HCT116 (cell line): ENCODE measurements around the gene IL1RAPL1. TPM values are rescaled to one million over a fixed set of nuclear protein-coding genes. Genes with fewer than 3 reads are reported as not detected.

Source experiments
- ATAC-seq: fragments of 200-7000 bp; cut with Tn5 transposase; 2 replicates; pipeline ENCODE4 v1.9.1; 2020; ENCODE audit warnings: mild to moderate bottlenecking, moderate library complexity
- BruUV-seq: library from RNA; stranded (reverse); fragments of 400-500 nt; replicated peaks from 2 replicates; lab custom pipeline; 2021; lab: Mats Ljungman, UMichigan
- CTCF ChIA-PET: fragments of 300-600 bp; sonication (Branson Sonifier 250); formaldehyde crosslinking; loops from one replicate; lab custom pipeline; 2021; ENCODE audit warnings: antibody characterized with exemption; lab: Charles Lee
- POLR2A ChIA-PET: fragments of 300-600, 350-600 bp; sonication (Branson Sonifier 250); formaldehyde crosslinking; loops from one replicate; lab custom pipeline; 2021; ENCODE audit warnings: antibody characterized with exemption; lab: Charles Lee
- RAD21 ChIA-PET, 2 experiments: fragments of 300-600 bp; sonication (Branson Sonifier 250); formaldehyde crosslinking; loops; one replicate each; lab custom pipeline; 2023; ENCODE audit warnings: low total read pairs in 2 of 2; ENCODE audit not compliant: uncharacterized antibody in 2 of 2, unreplicated experiment in 2 of 2, low non-redundant PET in 1 of 2; lab: Charles Lee
- DNase-seq: peaks from one replicate; pipeline ENCODE4 v3.0.0-alpha.2; 2010; ENCODE audit warnings: low read depth, low spot score
- H2AFZ ChIP-seq: fragments of 200-600 bp; shearing (Covaris generic), sonication (generic); 2 replicates; pipeline ENCODE4 v1.6.1; 2017; ENCODE audit warnings: low read depth, mixed run types, mixed read lengths, antibody characterized with exemption, low read length; ENCODE audit not compliant: poor library complexity, severe bottlenecking
- H3K27ac ChIP-seq: 2 replicates; pipeline ENCODE4 v1.5.1; 2012; ENCODE audit warnings: low read depth, low read length
- H3K27me3 ChIP-seq: fragments of 200-600 bp; sonication (generic); 2 replicates; pipeline ENCODE4 v1.6.1; 2016; ENCODE audit warnings: mixed run types, low read length, mixed read lengths; ENCODE audit not compliant: insufficient read depth
- H3K36me3 ChIP-seq, 2 experiments: fragments of 200-500 bp in 1 of 2; fragments of 200-600 bp in 1 of 2; sonication (Bioruptor generic) in 1 of 2; sonication (generic) in 1 of 2; 2 replicates each; pipeline versions ENCODE4 v1.5.1 to v1.6.1; 2014 to 2016; ENCODE audit warnings: low read length in 2 of 2, inconsistent platforms in 1 of 2, mixed read lengths in 1 of 2, mixed run types in 1 of 2; ENCODE audit not compliant: insufficient read depth in 2 of 2, control insufficient read depth in 1 of 2
- H3K4me1 ChIP-seq, 2 experiments: fragments of 200-600 bp in 1 of 2; sonication (generic) in 1 of 2; 2 replicates each; pipeline versions ENCODE4 v1.5.1 to v1.6.1; 2012 to 2017; ENCODE audit warnings: low read length in 2 of 2, inconsistent platforms in 1 of 2, mild to moderate bottlenecking in 1 of 2, mixed read lengths in 1 of 2, mixed run types in 1 of 2, moderate library complexity in 1 of 2; ENCODE audit not compliant: insufficient read depth in 2 of 2, control insufficient read depth in 1 of 2
- H3K4me2 ChIP-seq: fragments of 200-600 bp; sonication (generic); 2 replicates; pipeline ENCODE4 v1.6.1; 2017; ENCODE audit warnings: mixed run types, low read length, mixed read lengths
- H3K4me3 ChIP-seq, 2 experiments: fragments of 200-600 bp in 1 of 2; sonication (generic) in 1 of 2; replicated peaks in 1 of 2; 2 replicates each; pipeline ENCODE4 v1.5.1; 2011 to 2016; ENCODE audit warnings: low read length in 2 of 2, control low read depth in 1 of 2, low read depth in 1 of 2, mild to moderate bottlenecking in 1 of 2, mixed read lengths in 1 of 2, mixed run types in 1 of 2
- H3K79me2 ChIP-seq: fragments of 200-600 bp; sonication (generic); 2 replicates; pipeline ENCODE4 v1.6.1; 2017; ENCODE audit warnings: mild to moderate bottlenecking, mixed run types, low read length, moderate library complexity, mixed read lengths; ENCODE audit not compliant: insufficient read depth
- H3K9ac ChIP-seq: fragments of 200-600 bp; sonication (generic); 2 replicates; pipeline ENCODE4 v1.6.1; 2016; ENCODE audit warnings: low read length, mixed read lengths
- H3K9me2 ChIP-seq: fragments of 200-600 bp; sonication (generic), shearing (Covaris generic); 2 replicates; pipeline ENCODE4 v1.6.1; 2017; ENCODE audit warnings: mixed run types, mild to moderate bottlenecking, moderate library complexity; ENCODE audit not compliant: insufficient read depth
- H3K9me3 ChIP-seq, 2 experiments: fragments of 200-500 bp in 1 of 2; fragments of 200-600 bp in 1 of 2; sonication (Bioruptor generic) in 1 of 2; sonication (generic) in 1 of 2; 2 replicates each; pipeline ENCODE4 v1.6.1; 2014 to 2017; ENCODE audit warnings: low read length in 2 of 2, mixed read lengths in 2 of 2, inconsistent platforms in 1 of 2, low read depth in 1 of 2, mild to moderate bottlenecking in 1 of 2, mixed run types in 1 of 2, moderate library complexity in 1 of 2; ENCODE audit not compliant: control insufficient read depth in 1 of 2, insufficient read depth in 1 of 2
- H4K20me1 ChIP-seq: fragments of 200-600 bp; sonication (generic), shearing (Covaris generic); 2 replicates; pipeline ENCODE4 v1.6.1; 2017; ENCODE audit warnings: mixed run types, mild to moderate bottlenecking, moderate library complexity; ENCODE audit not compliant: insufficient read depth
- ATF3 ChIP-seq: IDR thresholded peaks from 2 replicates; pipeline ENCODE4 v1.6.1; 2012
- CBX3 ChIP-seq: IDR thresholded peaks from 2 replicates; pipeline ENCODE4 v1.6.1; 2012; ENCODE audit warnings: low read depth
- CTCF ChIP-seq, 3 experiments: fragments of 200-600 bp in 1 of 3; sonication (generic) in 1 of 3; IDR thresholded peaks in 2 of 3; conservative IDR thresholded peaks in 1 of 3; 2 replicates each; pipeline ENCODE4 v1.5.1; 2012 to 2017; ENCODE audit warnings: low read depth in 2 of 3, low read length in 2 of 3, antibody characterized with exemption in 1 of 3, borderline replicate concordance in 1 of 3, control low read depth in 1 of 3, mild to moderate bottlenecking in 1 of 3, mixed read lengths in 1 of 3, mixed run types in 1 of 3, moderate library complexity in 1 of 3; ENCODE audit not compliant: insufficient read depth in 1 of 3
- EGR1 ChIP-seq: IDR thresholded peaks from 2 replicates; pipeline ENCODE4 v1.6.1; 2012; ENCODE audit warnings: low read depth
- ELF1 ChIP-seq: IDR thresholded peaks from 2 replicates; pipeline ENCODE4 v1.6.1; 2012; ENCODE audit warnings: low read depth, borderline replicate concordance
- EZH2 ChIP-seq: fragments of 200-600 bp; sonication (generic); IDR thresholded peaks from 2 replicates; pipeline ENCODE4 v1.6.1; 2017; ENCODE audit warnings: antibody characterized with exemption, mixed run types
- EZH2phosphoT487 ChIP-seq: fragments of 200-600 bp; IDR thresholded peaks from 2 replicates; pipeline ENCODE4 v1.6.1; 2018; ENCODE audit warnings: antibody characterized with exemption, borderline replicate concordance
- FOSL1 ChIP-seq: IDR thresholded peaks from 2 replicates; pipeline ENCODE4 v1.6.1; 2012; ENCODE audit warnings: low read depth
- JUND ChIP-seq: IDR thresholded peaks from 2 replicates; pipeline ENCODE4 v1.6.1; 2012
- POLR2A ChIP-seq: IDR thresholded peaks from 2 replicates; pipeline ENCODE4 v1.7.0; 2011; ENCODE audit warnings: borderline replicate concordance; ENCODE audit not compliant: insufficient read depth, insufficient read length; ENCODE audit errors: extremely low read depth
- POLR2AphosphoS5 ChIP-seq: IDR thresholded peaks from 2 replicates; pipeline ENCODE4 v1.6.1; 2011; ENCODE audit warnings: mild to moderate bottlenecking, low read depth, low read length, moderate library complexity
- RAD21 ChIP-seq: IDR thresholded peaks from 2 replicates; pipeline ENCODE4 v1.6.1; 2012; ENCODE audit warnings: low read depth, mild to moderate bottlenecking
- SIN3A ChIP-seq: IDR thresholded peaks from 2 replicates; pipeline ENCODE4 v1.6.1; 2012; ENCODE audit warnings: low read depth
- SP1 ChIP-seq: IDR thresholded peaks from 2 replicates; pipeline ENCODE4 v1.6.1; 2012; ENCODE audit warnings: low read depth
- SRF ChIP-seq: IDR thresholded peaks from 2 replicates; pipeline ENCODE4 v1.6.1; 2012; ENCODE audit warnings: low read depth
- TCF7L2 ChIP-seq: IDR thresholded peaks from 2 replicates; pipeline ENCODE4 v1.7.0; 2011; ENCODE audit warnings: borderline replicate concordance, inconsistent platforms; ENCODE audit not compliant: insufficient read depth, insufficient read length; ENCODE audit errors: extremely low read depth
- ZNF274 ChIP-seq: fragments of 200-500 bp; sonication (Bioruptor generic); IDR thresholded peaks from 2 replicates; pipeline ENCODE4 v1.6.1; 2014; ENCODE audit warnings: mild to moderate bottlenecking, low read depth, low read length, inconsistent platforms
- intact Hi-C: fragments of 100-400 bp; cut with micrococcal nuclease; formaldehyde crosslinking; loops from 2 replicates; pipeline ENCODE4 v1.10.0; 2022
- total RNA-seq: library from RNA; stranded (reverse); gene quantifications from one replicate; pipeline ENCODE4 v1.2.1, GENCODE V29; 2021; ENCODE audit not compliant: unreplicated experiment
- TF ChIP-seq, protein P1 (sequence below): IDR thresholded peaks from 2 replicates; pipeline ENCODE4 v1.6.1; 2012
- TF ChIP-seq, protein P2 (sequence below): IDR thresholded peaks from 2 replicates; pipeline ENCODE4 v1.6.1; 2011; ENCODE audit warnings: mild to moderate bottlenecking, low read length, moderate library complexity; ENCODE audit not compliant: insufficient replicate concordance; ENCODE audit errors: extremely low read depth
- TF ChIP-seq, protein P3 (sequence below): IDR thresholded peaks from 2 replicates; pipeline ENCODE4 v1.6.1; 2012; ENCODE audit warnings: low read depth

The IL1RAPL1 gene
- total RNA-seq, 1 experiment from 2014 or later = 2.8 TPM

DNA sequence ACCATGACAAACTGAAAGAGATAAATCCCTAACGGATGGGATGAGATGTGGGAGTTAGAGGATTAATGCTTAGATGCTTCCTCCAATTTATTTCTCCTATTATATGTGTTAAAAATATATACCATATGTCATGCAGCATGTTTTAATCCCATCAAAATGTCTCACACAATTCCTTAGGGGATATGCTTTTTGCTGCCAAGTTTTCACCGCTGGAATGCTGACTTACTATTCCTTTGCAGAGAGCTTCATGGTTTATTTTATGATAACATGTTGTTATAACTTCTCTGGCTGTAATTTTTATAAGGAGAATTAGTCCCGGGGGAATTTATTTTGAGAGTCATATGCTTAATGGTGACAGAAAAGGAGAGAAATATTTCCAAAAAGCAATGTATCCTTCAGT is 670.3 kb downstream of the IL1RAPL1 start:
- Histone ChIP-seq H2AFZ (no peak overlapping the region), H3K4me1 (no peaks in the 10 kb centered on the region), H3K36me3 (no peaks in the 10 kb centered on the region), H3K9ac (no peak overlapping the region), H3K27me3 (no peaks in the 10 kb centered on the region), H3K9me3 (no peaks in the 10 kb centered on the region), H3K4me2 (no peak overlapping the region), H3K79me2 (no peaks in the 10 kb centered on the region), H3K9me2 (no peaks in the 10 kb centered on the region), H3K4me3 (no peak overlapping the region), H4K20me1 (no peaks in the 10 kb centered on the region), H3K27ac (no peak overlapping the region)
- ATAC-seq (no peak), DNase-seq (no peak)
- ChIA-PET CTCF (no interaction called here), RAD21 (no interaction called here), POLR2A (no interaction called here)
- TF ChIP-seq EZH2phosphoT487 = no peak
- TF ChIP-seq SP1 = no peak
- TF ChIP-seq SRF = no peak
- TF ChIP-seq, protein P1, sequence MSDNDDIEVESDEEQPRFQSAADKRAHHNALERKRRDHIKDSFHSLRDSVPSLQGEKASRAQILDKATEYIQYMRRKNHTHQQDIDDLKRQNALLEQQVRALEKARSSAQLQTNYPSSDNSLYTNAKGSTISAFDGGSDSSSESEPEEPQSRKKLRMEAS = no peak
- TF ChIP-seq ZNF274 = no peak
- no peak for TF ChIP-seq TCF7L2
- TF ChIP-seq, protein P2, sequence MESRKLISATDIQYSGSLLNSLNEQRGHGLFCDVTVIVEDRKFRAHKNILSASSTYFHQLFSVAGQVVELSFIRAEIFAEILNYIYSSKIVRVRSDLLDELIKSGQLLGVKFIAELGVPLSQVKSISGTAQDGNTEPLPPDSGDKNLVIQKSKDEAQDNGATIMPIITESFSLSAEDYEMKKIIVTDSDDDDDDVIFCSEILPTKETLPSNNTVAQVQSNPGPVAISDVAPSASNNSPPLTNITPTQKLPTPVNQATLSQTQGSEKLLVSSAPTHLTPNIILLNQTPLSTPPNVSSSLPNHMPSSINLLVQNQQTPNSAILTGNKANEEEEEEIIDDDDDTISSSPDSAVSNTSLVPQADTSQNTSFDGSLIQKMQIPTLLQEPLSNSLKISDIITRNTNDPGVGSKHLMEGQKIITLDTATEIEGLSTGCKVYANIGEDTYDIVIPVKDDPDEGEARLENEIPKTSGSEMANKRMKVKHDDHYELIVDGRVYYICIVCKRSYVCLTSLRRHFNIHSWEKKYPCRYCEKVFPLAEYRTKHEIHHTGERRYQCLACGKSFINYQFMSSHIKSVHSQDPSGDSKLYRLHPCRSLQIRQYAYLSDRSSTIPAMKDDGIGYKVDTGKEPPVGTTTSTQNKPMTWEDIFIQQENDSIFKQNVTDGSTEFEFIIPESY = no peak
- TF ChIP-seq SIN3A = no peak
- no peak for TF ChIP-seq CBX3
- no peak for TF ChIP-seq EGR1
- no peak for TF ChIP-seq JUND
- TF ChIP-seq, protein P3, sequence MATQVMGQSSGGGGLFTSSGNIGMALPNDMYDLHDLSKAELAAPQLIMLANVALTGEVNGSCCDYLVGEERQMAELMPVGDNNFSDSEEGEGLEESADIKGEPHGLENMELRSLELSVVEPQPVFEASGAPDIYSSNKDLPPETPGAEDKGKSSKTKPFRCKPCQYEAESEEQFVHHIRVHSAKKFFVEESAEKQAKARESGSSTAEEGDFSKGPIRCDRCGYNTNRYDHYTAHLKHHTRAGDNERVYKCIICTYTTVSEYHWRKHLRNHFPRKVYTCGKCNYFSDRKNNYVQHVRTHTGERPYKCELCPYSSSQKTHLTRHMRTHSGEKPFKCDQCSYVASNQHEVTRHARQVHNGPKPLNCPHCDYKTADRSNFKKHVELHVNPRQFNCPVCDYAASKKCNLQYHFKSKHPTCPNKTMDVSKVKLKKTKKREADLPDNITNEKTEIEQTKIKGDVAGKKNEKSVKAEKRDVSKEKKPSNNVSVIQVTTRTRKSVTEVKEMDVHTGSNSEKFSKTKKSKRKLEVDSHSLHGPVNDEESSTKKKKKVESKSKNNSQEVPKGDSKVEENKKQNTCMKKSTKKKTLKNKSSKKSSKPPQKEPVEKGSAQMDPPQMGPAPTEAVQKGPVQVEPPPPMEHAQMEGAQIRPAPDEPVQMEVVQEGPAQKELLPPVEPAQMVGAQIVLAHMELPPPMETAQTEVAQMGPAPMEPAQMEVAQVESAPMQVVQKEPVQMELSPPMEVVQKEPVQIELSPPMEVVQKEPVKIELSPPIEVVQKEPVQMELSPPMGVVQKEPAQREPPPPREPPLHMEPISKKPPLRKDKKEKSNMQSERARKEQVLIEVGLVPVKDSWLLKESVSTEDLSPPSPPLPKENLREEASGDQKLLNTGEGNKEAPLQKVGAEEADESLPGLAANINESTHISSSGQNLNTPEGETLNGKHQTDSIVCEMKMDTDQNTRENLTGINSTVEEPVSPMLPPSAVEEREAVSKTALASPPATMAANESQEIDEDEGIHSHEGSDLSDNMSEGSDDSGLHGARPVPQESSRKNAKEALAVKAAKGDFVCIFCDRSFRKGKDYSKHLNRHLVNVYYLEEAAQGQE = no peak
- no peak for TF ChIP-seq ELF1
- TF ChIP-seq CTCF (IDR thresholded peaks at IDR 0.05 in 2 of 3, conservative IDR thresholded peaks at IDR 0.05 in 1 of 3; ENCODE audit: borderline replicate concordance in 1 of 3, insufficient read depth in 1 of 3, low read depth in 2 of 3, low read length in 2 of 3) = no peak
- TF ChIP-seq POLR2A = no peak
- TF ChIP-seq ATF3 = no peak
- no peak for TF ChIP-seq RAD21
- no peak for TF ChIP-seq FOSL1
- no peak for TF ChIP-seq EZH2
- TF ChIP-seq POLR2AphosphoS5 = no peak
- no TSS peak for BruUV-seq
- intact Hi-C loops = no loop called here
